GM12891 (cell line): ENCODE results near the gene HEPACAM2. TPM values are rescaled to one million over a fixed set of nuclear protein-coding genes. Genes with fewer than 3 reads are reported as not detected.

Source experiments
- DNase-seq: peaks from one replicate; pipeline ENCODE4 v3.0.0; 2011; ENCODE audit warnings: low spot score; ENCODE audit not compliant: insufficient read length
- FAIRE-seq: peaks from 2 replicates; lab custom pipeline; 2011; peaks lifted over from hg19 to GRCh38; lab: Jason Lieb, UNC
- PAX5 ChIP-seq: IDR thresholded peaks from 2 replicates; pipeline ENCODE4 v1.6.1; 2011; ENCODE audit warnings: low read length, moderate library complexity, mild to moderate bottlenecking; ENCODE audit not compliant: insufficient read depth, severe bottlenecking
- POLR2A ChIP-seq: IDR thresholded peaks from 2 replicates; pipeline ENCODE4 v1.6.1; 2011; ENCODE audit warnings: low read depth, low read length, control low read depth
- POLR2AphosphoS5 ChIP-seq: IDR thresholded peaks from 2 replicates; pipeline ENCODE4 v1.6.1; 2011; ENCODE audit warnings: low read depth, low read length, control low read depth
- POU2F2 ChIP-seq: IDR thresholded peaks from 2 replicates; pipeline ENCODE4 v1.6.1; 2011; ENCODE audit warnings: low read depth, mild to moderate bottlenecking, control low read depth, low read length, moderate library complexity
- SPI1 ChIP-seq: IDR thresholded peaks from 2 replicates; pipeline ENCODE4 v1.6.1; 2011; ENCODE audit warnings: low read depth, low read length, control low read depth
- TAF1 ChIP-seq: IDR thresholded peaks from 2 replicates; pipeline ENCODE4 v1.6.1; 2011; ENCODE audit warnings: low read depth, low read length, control low read depth
- polyA plus RNA-seq: library from polyadenylated mRNA; unstranded; fragments of >200 nt; gene quantifications from one replicate; pipeline ENCODE4 v1.2.1, GENCODE V29; 2012; ENCODE audit warnings: low read depth, missing spikeins, inconsistent platforms; ENCODE audit not compliant: missing spikeins

The HEPACAM2 gene
- not detected for polyA plus RNA-seq

DNA sequence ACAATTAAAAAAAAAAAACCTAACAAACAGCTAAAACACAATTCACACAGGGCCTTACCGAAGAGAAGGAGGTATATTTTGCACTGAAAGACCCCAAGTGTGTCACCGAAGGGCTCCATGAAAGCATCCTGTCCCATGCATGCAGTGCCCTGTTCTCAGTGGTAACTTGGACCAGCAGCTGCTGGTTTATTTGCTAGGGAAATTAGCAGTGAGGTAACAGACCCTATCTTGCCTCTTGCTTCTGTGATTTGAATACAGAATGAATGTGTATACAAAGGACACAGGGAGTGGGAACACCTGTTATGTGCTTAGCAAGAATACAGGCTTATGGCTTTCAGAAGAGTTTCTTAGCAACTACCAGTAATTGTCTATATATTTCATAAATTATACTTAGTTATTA is at the start of gene HEPACAM2:
HEPACAM2 (minus strand) TSS at position 160 of the 400 bp plus-strand sequence.
- DNase-seq (no peak), FAIRE-seq (no peak)
- TF ChIP-seq POU2F2, result no peak
- TF ChIP-seq SPI1, result no peak
- TF ChIP-seq POLR2A, result no peak
- no peak for TF ChIP-seq POLR2AphosphoS5
- TF ChIP-seq TAF1, result no peak
- TF ChIP-seq PAX5, result no peak

DNA sequence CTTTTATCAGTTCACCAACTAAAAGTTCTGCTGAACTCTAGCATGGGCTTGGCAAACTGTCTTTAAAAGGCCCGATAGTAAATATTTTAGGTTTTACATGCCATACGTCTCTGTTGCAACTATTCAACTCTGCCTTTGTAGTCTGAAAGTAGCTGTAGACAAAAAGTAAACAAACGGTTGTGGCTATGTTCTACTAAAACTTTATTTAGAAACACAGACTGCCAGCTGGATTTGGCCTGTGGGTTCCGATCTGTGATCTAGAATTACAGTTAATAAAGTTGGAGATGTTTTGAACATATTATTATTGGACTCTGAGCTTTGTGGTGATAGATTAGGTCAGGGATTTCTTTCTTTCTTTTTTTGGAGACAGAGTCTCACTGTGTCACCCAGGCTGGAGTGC is 39.0 kb upstream of the HEPACAM2 start:
- no peak for FAIRE-seq
- no peak for DNase-seq
- TF ChIP-seq SPI1 (no peak), POLR2A (no peak), TAF1 (no peak), PAX5 (no peak), POLR2AphosphoS5 (no peak), POU2F2 (no peak)

- FAIRE-seq (no peak), DNase-seq (no peak)
- TF ChIP-seq TAF1 (no peak), POU2F2 (no peak), PAX5 (no peak), POLR2A (no peak), SPI1 (no peak), POLR2AphosphoS5 (no peak)
These were observed 36.3 kb upstream of the HEPACAM2 start for GRCh38 chr7:93262535-93262934.

DNA sequence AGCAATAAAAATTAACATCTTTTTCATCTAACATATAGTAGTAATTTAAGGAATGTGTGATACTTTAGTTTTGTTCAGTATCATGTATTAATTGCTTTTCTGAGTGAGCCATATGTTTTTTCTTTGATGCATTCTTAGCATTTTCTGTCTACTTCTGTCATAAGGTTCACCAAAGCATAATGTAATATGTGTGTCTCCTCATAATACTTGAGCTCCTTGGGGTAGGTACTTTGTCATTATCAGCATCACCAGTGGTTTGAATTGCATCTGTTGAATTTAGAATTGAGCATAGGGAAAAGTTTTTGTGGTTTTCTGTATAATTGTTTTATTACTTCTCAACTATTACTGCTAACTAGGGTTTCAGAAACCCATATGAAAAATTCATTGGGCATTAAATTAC is 32.4 kb upstream of the HEPACAM2 start:
- DNase-seq (no peak), FAIRE-seq (no peak)
- no peak for TF ChIP-seq POU2F2
- no peak for TF ChIP-seq POLR2AphosphoS5
- TF ChIP-seq PAX5, result no peak
- TF ChIP-seq TAF1, result no peak
- no peak for TF ChIP-seq POLR2A
- TF ChIP-seq SPI1, result no peak

GRCh38 chr7:93249491-93250148 is 23.4 kb upstream of the HEPACAM2 start:
- no peak for DNase-seq
- no peak for TF ChIP-seq SPI1
- no peak for TF ChIP-seq POU2F2
- no peak for TF ChIP-seq PAX5
- no peak for TF ChIP-seq POLR2A
- TF ChIP-seq TAF1, result no peak
- no peak for FAIRE-seq

DNA sequence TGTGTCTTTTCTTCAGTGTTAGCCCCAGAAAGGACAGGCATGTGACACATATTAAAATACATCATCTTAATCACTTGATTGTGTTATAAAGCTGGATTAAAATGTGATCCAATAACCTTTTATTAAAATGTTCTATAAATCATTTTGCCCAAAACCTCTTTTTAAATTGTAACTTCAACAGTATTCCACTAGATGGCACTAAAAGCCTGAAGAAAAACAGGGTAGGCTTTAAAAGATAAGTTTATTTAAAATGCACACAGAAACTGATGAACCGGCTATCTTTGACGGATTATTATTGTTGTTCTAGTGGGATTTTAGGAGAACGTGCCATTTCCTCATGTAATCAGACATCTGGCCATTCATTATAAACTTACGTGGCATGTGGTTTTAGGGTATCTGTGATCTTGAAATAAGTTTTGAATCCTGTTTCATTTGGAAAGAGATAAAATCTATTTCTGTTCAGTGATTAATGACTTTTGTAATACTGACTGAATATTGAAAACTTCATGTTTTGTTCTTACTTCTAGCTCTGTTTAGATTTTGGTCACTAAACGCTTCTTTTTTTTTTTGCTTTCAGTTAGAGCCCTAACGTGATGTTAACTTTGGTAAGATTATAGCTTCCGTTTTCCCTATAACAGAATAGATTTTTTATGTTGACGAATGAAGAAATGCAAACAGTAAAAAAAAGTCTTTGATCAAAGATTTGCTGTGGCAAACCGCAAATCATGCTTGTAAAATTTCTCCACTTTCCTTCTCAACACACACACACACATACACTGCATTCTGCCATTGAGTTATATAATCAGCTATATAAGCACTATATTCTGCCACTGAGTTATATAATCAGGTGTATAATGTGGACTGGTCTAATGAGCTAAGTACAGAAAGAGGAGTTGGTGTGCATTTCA is 19.5 kb upstream of the HEPACAM2 start:
- FAIRE-seq, result no peak
- no peak for DNase-seq
- TF ChIP-seq PAX5 (no peak), TAF1 (no peak), POU2F2 (no peak), POLR2A (no peak), SPI1 (no peak), POLR2AphosphoS5 (no peak)

DNA sequence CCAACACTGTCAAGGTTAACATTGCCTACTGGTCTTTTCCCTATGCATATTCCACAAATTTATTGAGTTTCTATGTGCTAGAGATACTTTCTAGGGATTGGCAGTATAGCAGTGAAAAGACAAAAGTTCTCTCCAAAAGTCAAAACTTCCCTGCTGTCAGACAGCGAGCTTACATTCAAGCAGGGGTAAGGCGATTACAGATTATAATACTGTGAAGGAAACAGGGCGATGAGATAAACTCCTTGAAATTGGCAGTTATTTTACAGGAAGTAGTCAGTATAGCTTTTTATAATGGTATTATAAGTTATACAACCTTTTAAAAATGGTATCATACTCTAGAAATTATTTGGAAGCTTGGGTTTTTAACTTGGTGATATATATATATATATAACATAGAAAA is 15.8 kb upstream of the HEPACAM2 start:
- TF ChIP-seq POLR2AphosphoS5 (no peak), SPI1 (no peak), POU2F2 (no peak), TAF1 (no peak), POLR2A (no peak)
- DNase-seq (no peak), FAIRE-seq (no peak)

GRCh38 chr7:93239824-93240223 is 13.6 kb upstream of the HEPACAM2 start:
- DNase-seq (no peak), FAIRE-seq (no peak)
- TF ChIP-seq POLR2AphosphoS5 (no peak), POU2F2 (no peak), TAF1 (no peak), PAX5 (no peak)

GRCh38 chr7:93238748-93239147 is 12.5 kb upstream of the HEPACAM2 start:
- no peak for FAIRE-seq
- TF ChIP-seq TAF1 (no peak), POLR2A (no peak), SPI1 (no peak), POU2F2 (no peak), PAX5 (no peak), POLR2AphosphoS5 (no peak)
- DNase-seq, result no peak
